Measurements from ENCODE around the gene GRID1. TPM values are rescaled to one million over a fixed set of nuclear protein-coding genes. Genes with fewer than 3 reads are reported as not detected.
A peak's percentile ranks its signal among the peaks of the same experiment; 100 is the strongest.

Gene GRID1
- total and polyA plus RNA-seq, 9 of the 15 experiments (the other 6 are each of a cell fraction or from before 2014, with no cell fraction given): 0.01 to 7.2 (median 1.2) TPM

GRCh38 chr10:85642082-85642420, 724.5 kb downstream of the GRID1 start (continued):
- TF ChIP-seq, protein P1, sequence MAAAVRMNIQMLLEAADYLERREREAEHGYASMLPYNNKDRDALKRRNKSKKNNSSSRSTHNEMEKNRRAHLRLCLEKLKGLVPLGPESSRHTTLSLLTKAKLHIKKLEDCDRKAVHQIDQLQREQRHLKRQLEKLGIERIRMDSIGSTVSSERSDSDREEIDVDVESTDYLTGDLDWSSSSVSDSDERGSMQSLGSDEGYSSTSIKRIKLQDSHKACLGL (CRISPR knock-in tag; IDR thresholded peaks at IDR 0.05; ENCODE audit: borderline replicate concordance, poor library complexity, severe bottlenecking): no peak
- TF ChIP-seq ZNF143 (CRISPR knock-in tag; IDR thresholded peaks at IDR 0.05): no peak

DNA sequence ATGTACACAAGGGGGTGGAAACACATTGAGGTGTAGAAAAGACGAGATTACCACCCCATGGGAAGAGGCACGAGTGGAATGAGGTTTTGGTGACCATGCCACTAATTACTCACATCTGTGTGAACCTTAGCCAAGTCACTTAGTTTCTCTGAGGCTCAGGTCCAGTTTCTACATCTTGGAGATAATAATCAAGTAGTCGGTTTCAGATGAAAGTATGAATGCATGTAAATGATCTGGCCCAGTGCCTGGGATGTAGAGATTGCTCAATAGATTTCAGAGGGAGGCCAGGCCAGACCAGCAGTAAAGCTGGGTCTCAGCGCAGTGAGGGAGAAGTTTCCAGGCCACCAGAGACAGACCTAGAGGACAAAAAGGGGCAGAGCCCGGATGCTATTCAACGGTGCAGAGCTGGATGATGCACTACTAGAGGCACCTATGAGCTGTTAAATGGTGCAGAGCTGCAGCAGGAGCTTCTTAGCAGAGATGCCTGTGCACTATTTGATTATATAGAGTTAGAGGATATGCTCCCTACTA, 725.1 kb downstream of the GRID1 start:
- Histone ChIP-seq H3K27me3 (ENCODE audit: control insufficient read depth in 2 of 2, insufficient read depth in 2 of 2, low read length in 2 of 2) (no peaks in the 10 kb centered on the region), H3K36me3 (ENCODE audit: control insufficient read depth, insufficient read depth, low read length) (no peaks in the 10 kb centered on the region; the same call in 2 of the 3 replicates), H3K9me1 (ENCODE audit: control insufficient read depth, insufficient read depth, low read length) (no peaks in the 10 kb centered on the region), H3K4me1 (replicated peaks in 1 of 2; ENCODE audit: control insufficient read depth in 2 of 2, insufficient read depth in 2 of 2, low read length in 2 of 2) (no peaks in the 10 kb centered on the region), H3K27ac (ENCODE audit: extremely low read depth, low read depth, low read length) (no peak overlapping the region), H3K4me2 (ENCODE audit: insufficient read depth, low read length) (no peak overlapping the region), H3K4me3 (no peak overlapping the region), H4K20me1 (replicated peaks; ENCODE audit: control insufficient read depth, insufficient read depth, low read length) (no peaks in the 10 kb centered on the region), H3K9ac (ENCODE audit: insufficient read depth in 1 of 2, low read depth in 2 of 2, low read length in 2 of 2) (no peak overlapping the region), H3K9me3 (replicated peaks; ENCODE audit: control insufficient read depth, insufficient read depth, low read depth, low read length) (no peaks in the 10 kb centered on the region), H3K79me2 (ENCODE audit: control insufficient read depth, insufficient read depth, low read length) (no peaks in the 10 kb centered on the region), H2AFZ (ENCODE audit: low read depth, low read length) (no peak overlapping the region)
- no TSS peak for BruUV-seq (replicated peaks)
- 13% methylated on average over 6 of the region's 6 CpGs for WGBS (ENCODE audit: insufficient coverage, low coverage, missing lambda C conversion rate)
- ChIA-PET POLR2A (no interaction called here), CTCF (ENCODE audit: low intra/inter-chr PET ratio) (no interaction called here)
- TF ChIP-seq CTCFL (IDR thresholded peaks at IDR 0.05; ENCODE audit: borderline replicate concordance, insufficient read depth, low read depth, low read length, poor library complexity, severe bottlenecking) (no peak), CEBPB (tag; IDR thresholded peaks at IDR 0.05) (0 out of 2 replicates have a peak, but pooled peaks have one; percentile 6), FOXP4 (CRISPR knock-in tag; IDR thresholded peaks at IDR 0.05; ENCODE audit: borderline replicate concordance) (no peak)
- DNase-seq (ENCODE audit: extremely low read depth in 1 of 4, low spot score in 3 of 4): no peak
- no peak for FAIRE-seq
- intact Hi-C loops (cut with micrococcal nuclease) (no loop called here), in situ Hi-C loops (cut with MboI) (no loop called here)
- ATAC-seq: no peak
